Vagina (tissue), 2 donors: ENCODE data around the gene PRR20A. TPM values are rescaled to one million over a fixed set of nuclear protein-coding genes. Genes with fewer than 3 reads are reported as not detected.

Experiments used
- DNase-seq, 2 donors: peaks; one replicate each; pipeline ENCODE4 v3.0.0-alpha.2; 2017; ENCODE audit errors: extremely low spot score in 2 of 2
- H3K27ac ChIP-seq: fragments of 200-600 bp; sonication (generic); one replicate; pipeline ENCODE4 v1.5.1; 2019
- H3K27me3 ChIP-seq: fragments of 200-600 bp; sonication (generic); one replicate; pipeline ENCODE4 v1.5.1; 2019
- H3K36me3 ChIP-seq, 2 donors: fragments of 200-600 bp; sonication (generic); one replicate each; pipeline ENCODE4 v1.5.1; 2017 to 2019
- H3K4me1 ChIP-seq: fragments of 200-600 bp; sonication (generic); one replicate; pipeline ENCODE4 v1.5.1; 2019
- H3K4me3 ChIP-seq, 2 donors: fragments of 200-600 bp; sonication (generic); 1 replicate in 1 of 2; 2 replicates in 1 of 2; pipeline ENCODE4 v1.5.1; 2016 to 2019
- H3K9me3 ChIP-seq: fragments of 200-600 bp; sonication (generic); one replicate; pipeline ENCODE4 v1.5.1; 2019
- POLR2A ChIP-seq, 2 donors: fragments of 450-650 bp; IDR thresholded peaks; one replicate each; pipeline ENCODE4 v1.6.1; 2017; ENCODE audit warnings: antibody characterized with exemption in 2 of 2, mild to moderate bottlenecking in 2 of 2, moderate library complexity in 2 of 2
- POLR2AphosphoS5 ChIP-seq, 2 donors: sonication (generic); formaldehyde crosslinking; IDR thresholded peaks; one replicate each; pipeline ENCODE4 v1.9.0; 2017; ENCODE audit warnings: antibody characterized with exemption in 2 of 2, mild to moderate bottlenecking in 2 of 2, low read depth in 1 of 2; ENCODE audit not compliant: insufficient read depth in 1 of 2
- intact Hi-C: fragments of 100-400 bp; cut with DNase I; formaldehyde crosslinking; loops from one replicate; pipeline ENCODE4 v1.15.1; 2023
- small RNA-seq: library from RNA; depleted of rRNA; stranded (forward); fragments of <200 nt; gene quantifications from one replicate; pipeline ENCODE3, GENCODE V24; 2016
- total RNA-seq: library from RNA; depleted of rRNA; stranded (reverse); fragments of >200 nt; gene quantifications from one replicate; pipeline ENCODE4 v1.2.3, GENCODE V29; 2016
- TF ChIP-seq, protein P1 (sequence below), 3 experiments: fragments of 450-650 bp in 2 of 3; fragments of 200-600 bp in 1 of 3; sonication (generic) in 1 of 3; IDR thresholded peaks; one replicate each; pipeline ENCODE4 v1.5.1; 2017 to 2019; ENCODE audit warnings: antibody characterized with exemption in 3 of 3, mild to moderate bottlenecking in 2 of 3, moderate library complexity in 2 of 3

The PRR20A gene
- total RNA-seq, 1 donor from 2014 or later, result not detected

DNA sequence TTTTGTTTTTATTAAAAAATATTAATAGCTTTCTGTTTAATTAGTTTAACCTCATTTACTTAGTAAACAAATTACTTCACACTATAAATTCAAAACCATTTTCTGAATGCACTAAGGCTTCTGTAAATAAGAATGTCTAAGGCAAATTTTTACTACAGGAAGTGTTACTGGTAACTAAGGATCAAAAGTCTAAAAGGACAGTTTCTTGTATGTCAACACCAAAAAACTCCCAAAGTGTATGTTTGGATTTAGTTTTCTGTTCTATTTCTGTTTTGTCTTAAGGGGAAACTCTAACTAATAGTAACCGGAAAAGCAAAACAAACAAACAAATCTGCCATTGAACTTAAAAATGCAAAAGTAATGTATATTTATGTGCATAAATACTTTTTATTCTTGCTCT, 50.9 kb downstream of the PRR20A start:
- no peak for DNase-seq
- no peaks in the 10 kb centered on the region for H3K9me3 ChIP-seq

More for the DNA sequence above, 50.9 kb downstream of the PRR20A start:
- no peaks in the 10 kb centered on the region for H3K4me1 ChIP-seq
- intact Hi-C loops, result no loop called here
- H3K4me3 ChIP-seq, result no peak overlapping the region
- TF ChIP-seq POLR2AphosphoS5 (IDR thresholded peaks at IDR 0.05; ENCODE audit: insufficient read depth in 1 of 2, low read depth in 1 of 2) (no peak), POLR2A (IDR thresholded peaks at IDR 0.05) (no peak)
- TF ChIP-seq, protein P1, sequence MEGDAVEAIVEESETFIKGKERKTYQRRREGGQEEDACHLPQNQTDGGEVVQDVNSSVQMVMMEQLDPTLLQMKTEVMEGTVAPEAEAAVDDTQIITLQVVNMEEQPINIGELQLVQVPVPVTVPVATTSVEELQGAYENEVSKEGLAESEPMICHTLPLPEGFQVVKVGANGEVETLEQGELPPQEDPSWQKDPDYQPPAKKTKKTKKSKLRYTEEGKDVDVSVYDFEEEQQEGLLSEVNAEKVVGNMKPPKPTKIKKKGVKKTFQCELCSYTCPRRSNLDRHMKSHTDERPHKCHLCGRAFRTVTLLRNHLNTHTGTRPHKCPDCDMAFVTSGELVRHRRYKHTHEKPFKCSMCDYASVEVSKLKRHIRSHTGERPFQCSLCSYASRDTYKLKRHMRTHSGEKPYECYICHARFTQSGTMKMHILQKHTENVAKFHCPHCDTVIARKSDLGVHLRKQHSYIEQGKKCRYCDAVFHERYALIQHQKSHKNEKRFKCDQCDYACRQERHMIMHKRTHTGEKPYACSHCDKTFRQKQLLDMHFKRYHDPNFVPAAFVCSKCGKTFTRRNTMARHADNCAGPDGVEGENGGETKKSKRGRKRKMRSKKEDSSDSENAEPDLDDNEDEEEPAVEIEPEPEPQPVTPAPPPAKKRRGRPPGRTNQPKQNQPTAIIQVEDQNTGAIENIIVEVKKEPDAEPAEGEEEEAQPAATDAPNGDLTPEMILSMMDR (IDR thresholded peaks at IDR 0.05), result no peak
- H3K27me3 ChIP-seq, result no peaks in the 10 kb centered on the region
- H3K27ac ChIP-seq, result no peak overlapping the region
- H3K36me3 ChIP-seq, result no peaks in the 10 kb centered on the region

Small RNA genes within 50 kb of the gene (small RNA-seq; reads per million reads assigned to genes)
- not detected for gene PRR20FP

Other genes with a start within 250 kb of the PRR20A start
- not detected for gene PRR20B, start 6.6 kb downstream of the PRR20A start, total RNA-seq
- not detected for gene PRR20C, start 13.1 kb downstream of the PRR20A start, total RNA-seq
- gene PRR20D, start 19.7 kb downstream of the PRR20A start, total RNA-seq, result not detected
- gene PRR20E, start 26.3 kb downstream of the PRR20A start, total RNA-seq, result not detected